ENCODE measurements around the gene OR5D13.

GRCh38 chr11:55795256-55795655 lies 22.0 kb downstream of the OR5D13 start, which contains the start of gene OR5D14:
- TF ChIP-seq POLR2AphosphoS5 (IDR thresholded peaks at IDR 0.05; ENCODE audit: low read depth) (no peak), CTCF (conservative IDR thresholded peaks at IDR 0.05; ENCODE audit: low read depth in 2 of 2) (no peak), EZH2 (IDR thresholded peaks at IDR 0.05; ENCODE audit: low read depth, unreplicated experiment) (no peak), NANOG (IDR thresholded peaks at IDR 0.05; ENCODE audit: borderline replicate concordance) (no peak), REST (IDR thresholded peaks at IDR 0.05; ENCODE audit: unreplicated experiment) (no peak)
